ENCODE results near the gene HIVEP2.
A peak's percentile ranks its signal among the peaks of the same experiment; 100 is the strongest.

HIVEP2 gene

GRCh38 chr6:142740449-142740848 lies 204.5 kb downstream of the HIVEP2 start:
- DNase-seq (ENCODE audit: low read depth, low spot score): peak; percentile 55

- no peak for DNase-seq (ENCODE audit: low read depth, low spot score)
Observed at GRCh38 chr6:142738731-142739130, 206.2 kb downstream of the HIVEP2 start.

- no peak for DNase-seq (ENCODE audit: low read depth, low spot score)
Observed at GRCh38 chr6:142738035-142738396, 207.0 kb downstream of the HIVEP2 start.

- DNase-seq (ENCODE audit: low read depth, low spot score): no peak
Observed at GRCh38 chr6:142737368-142738034, 207.5 kb downstream of the HIVEP2 start.

- DNase-seq (ENCODE audit: low read depth, low spot score): no peak
Observed at GRCh38 chr6:142735204-142735603, 209.8 kb downstream of the HIVEP2 start.

- DNase-seq (ENCODE audit: low read depth, low spot score): no peak
Observed at GRCh38 chr6:142732790-142733189, 212.2 kb downstream of the HIVEP2 start.

GRCh38 chr6:142731611-142732010 lies 213.4 kb downstream of the HIVEP2 start:
- no peak for DNase-seq (ENCODE audit: low read depth, low spot score)

- DNase-seq (ENCODE audit: low read depth, low spot score): no peak
Observed at GRCh38 chr6:142729618-142730017, 215.4 kb downstream of the HIVEP2 start.

GRCh38 chr6:142728910-142729481 lies 216.0 kb downstream of the HIVEP2 start:
- DNase-seq (ENCODE audit: low read depth, low spot score): no peak

- no peak for DNase-seq (ENCODE audit: low read depth, low spot score)
Observed at GRCh38 chr6:142728364-142728763, 216.6 kb downstream of the HIVEP2 start.

- no peak for DNase-seq (ENCODE audit: low read depth, low spot score)
Observed at GRCh38 chr6:142726616-142727015, 218.4 kb downstream of the HIVEP2 start.

- no peak for DNase-seq (ENCODE audit: low read depth, low spot score)
Observed at GRCh38 chr6:142725024-142725770, 219.8 kb downstream of the HIVEP2 start.

GRCh38 chr6:142722841-142723240 lies 222.1 kb downstream of the HIVEP2 start:
- no peak for DNase-seq (ENCODE audit: low read depth, low spot score)

GRCh38 chr6:142722012-142722411 lies 223.0 kb downstream of the HIVEP2 start:
- DNase-seq (ENCODE audit: low read depth, low spot score): no peak

GRCh38 chr6:142721215-142721920 lies 223.6 kb downstream of the HIVEP2 start:
- DNase-seq (ENCODE audit: low read depth, low spot score): no peak

GRCh38 chr6:142718667-142719191 lies 226.2 kb downstream of the HIVEP2 start:
- no peak for DNase-seq (ENCODE audit: low read depth, low spot score)

GRCh38 chr6:142716097-142716496 lies 228.9 kb downstream of the HIVEP2 start:
- DNase-seq (ENCODE audit: low read depth, low spot score): no peak

- no peak for DNase-seq (ENCODE audit: low read depth, low spot score)
Observed at GRCh38 chr6:142714951-142715785, 229.8 kb downstream of the HIVEP2 start.

- no peak for DNase-seq (ENCODE audit: low read depth, low spot score)
Observed at GRCh38 chr6:142713959-142714358, 231.0 kb downstream of the HIVEP2 start.

- DNase-seq (ENCODE audit: low read depth, low spot score): no peak
Observed at GRCh38 chr6:142712231-142712630, 232.7 kb downstream of the HIVEP2 start.

GRCh38 chr6:142708651-142709050 lies 236.3 kb downstream of the HIVEP2 start:
- no peak for DNase-seq (ENCODE audit: low read depth, low spot score)
